ENCODE measurements around the gene PFN1.

PFN1 gene

DNA sequence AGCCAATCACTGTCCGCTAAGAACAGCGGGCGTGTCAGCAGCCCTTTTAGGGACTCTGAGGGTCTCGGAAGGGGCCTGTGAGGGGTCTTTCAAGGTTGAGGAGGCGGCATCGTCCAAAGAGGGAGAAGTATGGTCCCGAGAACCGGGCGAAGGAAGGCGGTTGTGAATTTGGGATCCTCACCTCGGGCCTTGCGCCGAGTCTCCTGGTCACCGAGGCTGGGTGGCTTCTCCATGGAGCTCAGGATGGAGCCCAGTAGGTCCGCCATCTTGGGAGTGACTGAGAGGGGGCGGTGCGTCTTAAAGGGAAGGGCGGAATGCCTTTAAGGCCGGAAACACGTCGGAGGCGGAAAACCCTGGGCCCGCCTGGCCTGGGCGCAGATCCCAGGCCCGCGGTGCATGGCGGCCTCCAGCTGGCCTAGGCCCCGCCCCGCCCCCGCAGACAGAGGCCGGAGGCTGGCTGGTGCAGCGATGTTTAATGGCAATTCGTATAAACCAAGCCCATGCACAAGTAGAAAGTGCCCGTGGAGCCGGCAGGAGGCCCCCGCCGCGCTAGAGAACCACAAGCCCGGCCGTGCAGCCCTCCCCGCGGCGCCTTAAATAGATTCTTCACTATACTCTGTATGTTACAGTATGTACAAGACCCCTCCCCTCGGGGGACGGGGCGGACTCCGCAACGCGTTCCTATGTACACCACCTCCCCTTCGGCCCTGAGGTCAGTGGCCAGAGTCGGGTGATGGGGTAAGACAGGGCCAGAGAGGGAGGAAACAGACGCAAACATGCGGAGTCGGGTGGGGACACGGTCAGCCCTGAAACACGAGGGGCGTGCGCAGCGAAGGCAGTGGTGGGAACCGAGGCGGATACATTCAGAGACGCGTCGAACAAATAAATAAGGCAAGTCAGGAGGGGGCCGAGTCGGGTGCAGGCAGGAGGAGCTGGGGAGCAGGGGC, 19.5 kb upstream of the PFN1 start, which contains the start of gene SPAG7:
Gene SPAG7, minus strand, starts transcription at position 279 of the 947 bp plus-strand sequence. Its CDS starts 13 bp downstream, at position 266.
- H3K27me3 ChIP-seq (ENCODE audit: control insufficient read depth in 1 of 2, insufficient read depth in 1 of 2, low read length in 2 of 2): no peaks in the 10 kb centered on the region
- peaks cover 26% of the 10 kb centered on the region for H3K79me1 ChIP-seq (replicated peaks; ENCODE audit: low read length, poor library complexity, severe bottlenecking)
- H3K36me3 ChIP-seq (ENCODE audit: control insufficient read depth in 1 of 2, insufficient read depth in 2 of 2, low read depth in 1 of 2, low read length in 2 of 2): peaks cover 29 to 38% of the 10 kb centered on the region in 2 experiments
- H3K9ac ChIP-seq (ENCODE audit: low read length): peak within 1 kb of the TSS; percentile 99
- WGBS: under 1% methylated on average over 66 of the region's 66 CpGs
- H4K91ac ChIP-seq (ENCODE audit: low read length): peak within 1 kb of the TSS; percentile 97
- H2BK120ac ChIP-seq (ENCODE audit: low read depth, low read length): peak within 1 kb of the TSS; percentile 92
- peak within 1 kb of the TSS in 1 of 2 experiments; percentile 95 for H3K14ac ChIP-seq (ENCODE audit: low read length in 2 of 2)
- H3K4ac ChIP-seq (ENCODE audit: low read depth in 1 of 2, low read length in 2 of 2): peak within 1 kb of the TSS; percentile 97
- peak within 1 kb of the TSS; percentile 90 for H2AK5ac ChIP-seq (ENCODE audit: low read length, severe bottlenecking)
- peak within 1 kb of the TSS; percentile 96 for H2BK5ac ChIP-seq (ENCODE audit: low read depth, low read length, poor library complexity, severe bottlenecking)
- peak within 1 kb of the TSS; percentile 100 for H2BK15ac ChIP-seq (ENCODE audit: low read depth, poor library complexity, severe bottlenecking)
- H3K27ac ChIP-seq (ENCODE audit: low read length, poor library complexity, severe bottlenecking): peak within 1 kb of the TSS; percentile 100
- peak within 1 kb of the TSS; percentile 83 for H3K4me2 ChIP-seq (ENCODE audit: low read length, poor library complexity, severe bottlenecking)
- peak within 1 kb of the TSS in 1 of 2 experiments; percentile 47 for H3K23ac ChIP-seq (ENCODE audit: low read length in 2 of 2)
- peak within 1 kb of the TSS; percentile 66 to 94 for H3K4me3 ChIP-seq (ENCODE audit: insufficient read depth in 1 of 2, low read depth in 1 of 2, low read length in 2 of 2)
- peaks cover 31% of the 10 kb centered on the region for H3K4me1 ChIP-seq (ENCODE audit: control insufficient read depth, insufficient read depth, low read depth, low read length)
- peak; percentile 98 for DNase-seq
- H2BK12ac ChIP-seq (ENCODE audit: low read length in 2 of 2): peak within 1 kb of the TSS; percentile 80 to 85
- peak within 1 kb of the TSS; percentile 94 to 99 for H3K18ac ChIP-seq (ENCODE audit: low read depth in 1 of 2, low read length in 2 of 2)
- H4K8ac ChIP-seq (ENCODE audit: low read length): peak within 1 kb of the TSS; percentile 98
- no peaks in the 10 kb centered on the region for H3K9me3 ChIP-seq (ENCODE audit: control insufficient read depth, low read length)
- H2AFZ ChIP-seq (ENCODE audit: low read depth, low read length): peak within 1 kb of the TSS; percentile 64

DNA sequence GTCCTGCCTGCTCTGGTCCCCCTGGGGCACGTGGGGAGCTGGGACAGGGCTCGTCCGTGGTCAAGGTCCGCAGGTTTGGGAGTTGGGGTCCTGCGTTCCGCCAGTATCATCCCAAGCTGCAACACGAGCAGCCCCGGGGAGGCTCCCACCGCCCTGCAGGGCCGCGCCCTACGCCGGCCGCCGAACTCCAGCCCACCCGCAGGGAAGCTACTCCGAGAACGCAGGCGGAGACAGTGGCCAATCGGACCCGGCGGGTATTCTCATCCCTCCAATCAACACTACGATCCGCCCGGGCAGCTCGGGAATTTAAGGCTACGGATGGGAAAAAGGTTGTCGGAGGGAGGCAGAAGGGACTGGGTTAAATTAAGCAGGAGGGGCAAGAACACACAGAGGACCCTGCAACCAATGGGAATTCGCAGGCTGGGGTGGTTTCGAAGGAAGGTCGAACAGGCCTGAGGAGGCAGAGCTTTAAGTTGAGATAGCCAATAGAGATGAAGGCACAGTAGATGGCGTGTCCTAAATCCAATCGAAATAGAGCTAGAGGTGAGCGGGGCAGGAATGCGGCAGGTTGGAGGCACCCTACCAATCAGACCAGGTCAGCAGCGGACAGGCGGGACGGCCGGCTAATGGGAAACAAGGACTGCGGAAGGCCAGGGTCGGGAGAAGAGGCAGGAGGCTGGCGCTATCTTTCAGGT, 18.7 kb upstream of the PFN1 start:
- peak overlapping the region; percentile 94 to 97 for H3K4ac ChIP-seq (ENCODE audit: low read depth in 1 of 2, low read length in 2 of 2)
- peak overlapping the region in 1 of 2 experiments; percentile 93 for H3K14ac ChIP-seq (ENCODE audit: low read length in 2 of 2)
- H3K4me2 ChIP-seq (ENCODE audit: low read length, poor library complexity, severe bottlenecking): peak overlapping the region; percentile 83
- no peaks in the 10 kb centered on the region for H3K9me3 ChIP-seq (ENCODE audit: control insufficient read depth, low read length)
- H3K9ac ChIP-seq (ENCODE audit: low read length): peak overlapping the region; percentile 99
- peaks cover 21 to 30% of the 10 kb centered on the region in 2 experiments for H3K36me3 ChIP-seq (ENCODE audit: control insufficient read depth in 1 of 2, insufficient read depth in 2 of 2, low read depth in 1 of 2, low read length in 2 of 2)
- H3K23ac ChIP-seq (ENCODE audit: low read length in 2 of 2): peak overlapping the region in 1 of 2 experiments; percentile 47
- peak overlapping the region; percentile 85 to 99 for H3K18ac ChIP-seq (ENCODE audit: low read depth in 1 of 2, low read length in 2 of 2)
- peak overlapping the region; percentile 90 for H2AK5ac ChIP-seq (ENCODE audit: low read length, severe bottlenecking)
- H2BK15ac ChIP-seq (ENCODE audit: low read depth, poor library complexity, severe bottlenecking): no peak overlapping the region
- H3K79me1 ChIP-seq (replicated peaks; ENCODE audit: low read length, poor library complexity, severe bottlenecking): peaks cover 25% of the 10 kb centered on the region
- H2BK5ac ChIP-seq (ENCODE audit: low read depth, low read length, poor library complexity, severe bottlenecking): peak overlapping the region; percentile 71
- H2AFZ ChIP-seq (ENCODE audit: low read depth, low read length): peak overlapping the region; percentile 64
- H4K8ac ChIP-seq (ENCODE audit: low read length): peak overlapping the region; percentile 74
- H2BK120ac ChIP-seq (ENCODE audit: low read depth, low read length): peak overlapping the region; percentile 77
- H4K91ac ChIP-seq (ENCODE audit: low read length): peak overlapping the region; percentile 91
- H2BK12ac ChIP-seq (ENCODE audit: low read length in 2 of 2): peak overlapping the region; percentile 14 to 80
- peak overlapping the region; percentile 100 for H3K27ac ChIP-seq (ENCODE audit: low read length, poor library complexity, severe bottlenecking)
- peak overlapping the region; percentile 64 to 94 for H3K4me3 ChIP-seq (ENCODE audit: insufficient read depth in 1 of 2, low read depth in 1 of 2, low read length in 2 of 2)
- no peaks in the 10 kb centered on the region for H3K27me3 ChIP-seq (ENCODE audit: control insufficient read depth in 1 of 2, insufficient read depth in 1 of 2, low read length in 2 of 2)
- H3K4me1 ChIP-seq (ENCODE audit: control insufficient read depth, insufficient read depth, low read depth, low read length): peaks cover 31% of the 10 kb centered on the region
- peak; percentile 100 for DNase-seq
- under 1% methylated on average over 32 of the region's 42 CpGs for WGBS

DNA sequence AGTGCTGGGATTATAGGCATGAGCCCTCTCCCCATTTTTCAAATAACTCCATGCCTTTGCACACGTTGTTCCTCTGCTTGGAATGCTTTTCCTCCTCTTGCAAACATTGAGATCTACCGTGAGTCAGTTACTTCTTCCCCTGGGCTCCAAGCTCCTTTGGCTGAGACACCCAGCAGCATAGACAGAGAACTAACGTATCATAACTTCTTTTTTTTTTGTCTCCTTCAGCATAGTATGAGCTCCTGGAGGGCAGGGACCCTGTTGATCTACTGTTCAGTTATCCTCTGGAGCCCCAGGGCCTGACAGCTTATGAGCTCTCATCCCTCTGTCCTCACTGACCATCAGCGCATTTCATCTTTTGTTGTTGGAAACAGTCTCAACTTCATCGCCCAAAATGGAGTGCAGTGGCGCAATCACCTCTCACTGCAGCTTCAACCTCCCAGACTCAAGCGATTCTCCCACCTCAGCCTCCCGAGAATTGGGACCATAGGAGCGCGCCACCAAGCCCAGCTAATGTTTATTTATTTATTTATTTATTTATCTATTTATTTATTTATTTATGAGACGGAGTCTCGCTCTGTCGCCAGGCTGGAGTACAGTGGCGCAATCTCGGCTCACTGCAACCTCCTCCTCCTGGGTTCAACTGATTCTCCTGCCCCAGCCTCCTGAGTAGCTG, 17.1 kb upstream of the PFN1 start:
- Histone ChIP-seq H3K9me3 (ENCODE audit: control insufficient read depth, low read length) (no peaks in the 10 kb centered on the region), H4K8ac (ENCODE audit: low read length) (no peak overlapping the region), H3K23ac (ENCODE audit: low read length in 2 of 2) (no peak overlapping the region), H3K27me3 (ENCODE audit: control insufficient read depth in 1 of 2, insufficient read depth in 1 of 2, low read length in 2 of 2) (no peaks in the 10 kb centered on the region), H3K14ac (ENCODE audit: low read length in 2 of 2) (no peak overlapping the region), H3K9ac (ENCODE audit: low read length) (no peak overlapping the region), H2BK15ac (ENCODE audit: low read depth, poor library complexity, severe bottlenecking) (no peak overlapping the region), H3K4ac (ENCODE audit: low read depth in 1 of 2, low read length in 2 of 2) (no peak overlapping the region), H3K4me2 (ENCODE audit: low read length, poor library complexity, severe bottlenecking) (no peak overlapping the region), H3K27ac (ENCODE audit: low read length, poor library complexity, severe bottlenecking) (no peak overlapping the region), H3K79me1 (replicated peaks; ENCODE audit: low read length, poor library complexity, severe bottlenecking) (peaks cover 23% of the 10 kb centered on the region), H3K4me1 (ENCODE audit: control insufficient read depth, insufficient read depth, low read depth, low read length) (peaks cover 29% of the 10 kb centered on the region), H4K91ac (ENCODE audit: low read length) (no peak overlapping the region), H2AFZ (ENCODE audit: low read depth, low read length) (no peak overlapping the region), H3K4me3 (ENCODE audit: insufficient read depth in 1 of 2, low read depth in 1 of 2, low read length in 2 of 2) (no peak overlapping the region), H3K36me3 (ENCODE audit: control insufficient read depth in 1 of 2, insufficient read depth in 2 of 2, low read depth in 1 of 2, low read length in 2 of 2) (peaks cover 18 to 24% of the 10 kb centered on the region in 2 experiments), H2AK5ac (ENCODE audit: low read length, severe bottlenecking) (no peak overlapping the region), H3K18ac (ENCODE audit: low read depth in 1 of 2, low read length in 2 of 2) (no peak overlapping the region), H2BK120ac (ENCODE audit: low read depth, low read length) (no peak overlapping the region), H2BK5ac (ENCODE audit: low read depth, low read length, poor library complexity, severe bottlenecking) (no peak overlapping the region), H2BK12ac (ENCODE audit: low read length in 2 of 2) (no peak overlapping the region)
- WGBS: 98% methylated on average over 12 of the region's 15 CpGs
- no peak for DNase-seq

All from mesenchymal stem cell (in vitro differentiated cells and primary cell).